ENCODE measurements around the gene TMC8. TPM values are rescaled to one million over a fixed set of nuclear protein-coding genes. Genes with fewer than 3 reads are reported as not detected.
A peak's percentile ranks its signal among the peaks of the same experiment; 100 is the strongest.

Gene TMC8
- total and polyA plus RNA-seq, 12 donors: 0.44 to 28.8 (median 6.3) TPM

DNA sequence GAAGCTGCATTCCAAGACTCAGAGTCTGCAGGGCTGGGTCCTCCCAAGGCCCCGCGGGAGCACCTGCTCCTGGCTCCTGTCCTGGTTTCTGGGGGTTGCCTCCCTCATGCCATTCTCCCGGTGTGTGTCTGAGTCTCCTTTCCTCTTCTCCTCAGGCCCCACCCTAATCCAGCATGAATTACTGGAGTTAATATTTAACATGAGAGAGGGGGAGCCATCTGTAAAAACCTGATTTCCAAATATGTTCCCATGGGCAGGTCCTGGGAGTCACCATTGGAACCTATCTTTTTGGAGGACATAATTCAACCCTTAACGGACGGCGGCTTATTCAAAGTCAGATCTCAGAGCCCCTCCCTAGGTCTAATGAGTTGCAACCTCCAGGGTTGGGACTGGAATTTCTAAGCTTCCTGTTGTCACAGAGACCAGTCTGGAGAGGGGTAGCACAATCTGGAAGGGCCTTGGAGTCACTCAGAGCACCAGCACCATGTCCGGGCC lies 21.0 kb downstream of the TMC8 start:
- H3K27ac ChIP-seq: peak overlapping the region in 1 of 5 donors; percentile 27
- H3K9me3 ChIP-seq (replicated peaks in 1 of 3): no peaks in the 10 kb centered on the region
- H3K36me3 ChIP-seq (replicated peaks in 1 of 2): no peaks in the 10 kb centered on the region
- no peaks in the 10 kb centered on the region for H3K27me3 ChIP-seq
- H3K4me1 ChIP-seq (replicated peaks in 1 of 2): no peaks in the 10 kb centered on the region
- WGBS, 4 donors: 60 to 76% (median 68%) methylated on average over 5 to 7 of the region's 7 CpGs
- H3K4me3 ChIP-seq: no peak overlapping the region
- TF ChIP-seq, protein P1, sequence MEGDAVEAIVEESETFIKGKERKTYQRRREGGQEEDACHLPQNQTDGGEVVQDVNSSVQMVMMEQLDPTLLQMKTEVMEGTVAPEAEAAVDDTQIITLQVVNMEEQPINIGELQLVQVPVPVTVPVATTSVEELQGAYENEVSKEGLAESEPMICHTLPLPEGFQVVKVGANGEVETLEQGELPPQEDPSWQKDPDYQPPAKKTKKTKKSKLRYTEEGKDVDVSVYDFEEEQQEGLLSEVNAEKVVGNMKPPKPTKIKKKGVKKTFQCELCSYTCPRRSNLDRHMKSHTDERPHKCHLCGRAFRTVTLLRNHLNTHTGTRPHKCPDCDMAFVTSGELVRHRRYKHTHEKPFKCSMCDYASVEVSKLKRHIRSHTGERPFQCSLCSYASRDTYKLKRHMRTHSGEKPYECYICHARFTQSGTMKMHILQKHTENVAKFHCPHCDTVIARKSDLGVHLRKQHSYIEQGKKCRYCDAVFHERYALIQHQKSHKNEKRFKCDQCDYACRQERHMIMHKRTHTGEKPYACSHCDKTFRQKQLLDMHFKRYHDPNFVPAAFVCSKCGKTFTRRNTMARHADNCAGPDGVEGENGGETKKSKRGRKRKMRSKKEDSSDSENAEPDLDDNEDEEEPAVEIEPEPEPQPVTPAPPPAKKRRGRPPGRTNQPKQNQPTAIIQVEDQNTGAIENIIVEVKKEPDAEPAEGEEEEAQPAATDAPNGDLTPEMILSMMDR (IDR thresholded peaks at IDR 0.05): no peak
- no peak for DNase-seq
- intact Hi-C loops (cut with DNase I): no loop called here

DNA sequence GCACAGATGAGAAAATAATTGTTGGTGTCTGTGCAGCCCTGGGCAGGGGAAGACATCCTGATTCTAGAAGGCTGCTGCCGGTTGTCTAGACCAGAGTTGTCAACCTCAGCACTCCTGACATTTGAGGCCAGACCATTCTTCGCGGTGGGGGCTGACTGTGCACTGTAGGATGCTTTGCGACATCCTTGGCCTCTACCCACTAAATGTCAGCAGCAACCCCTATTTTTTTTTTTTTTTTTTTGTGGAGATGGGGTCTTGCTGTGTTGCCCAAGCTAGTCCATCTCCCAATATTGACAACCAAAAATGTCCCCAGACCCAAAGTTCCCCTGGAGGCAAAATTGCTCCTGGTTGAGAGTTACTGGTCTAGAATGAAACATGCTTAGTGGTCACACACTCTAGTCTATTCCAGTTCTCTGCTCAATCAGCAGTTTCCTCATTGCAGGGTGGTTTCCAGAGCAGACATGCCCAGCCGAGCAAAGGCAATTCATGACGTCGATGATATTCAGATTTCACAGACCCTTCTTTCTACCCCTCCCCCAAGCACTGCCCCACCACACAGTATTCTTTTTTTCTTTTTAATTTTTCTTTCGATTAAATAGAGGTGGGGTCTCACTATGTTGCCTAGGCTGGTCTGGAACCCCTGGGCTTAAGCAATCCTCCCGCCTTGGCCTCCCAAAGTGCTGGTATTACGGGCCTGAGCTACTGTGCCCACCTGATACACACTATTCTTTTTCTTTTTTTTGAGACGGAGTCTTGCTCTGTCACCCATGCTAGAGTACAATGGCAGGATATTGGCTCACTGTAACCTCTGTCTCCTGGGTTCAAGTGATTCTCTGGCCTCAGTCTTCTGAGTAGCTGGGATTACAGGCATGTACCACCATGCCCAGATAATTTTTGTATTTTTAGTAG lies 24.6 kb downstream of the TMC8 start:
- no peak overlapping the region for H3K4me3 ChIP-seq
- WGBS, 4 donors: 77 to 85% (median 79%) methylated on average over 11 of the region's 11 CpGs
- H3K4me1 ChIP-seq (replicated peaks in 1 of 2): no peaks in the 10 kb centered on the region
- TF ChIP-seq, protein P1 (IDR thresholded peaks at IDR 0.05): no peak
- TF ChIP-seq POLR2A (IDR thresholded peaks at IDR 0.05): no peak
- H3K36me3 ChIP-seq (replicated peaks in 1 of 2): no peaks in the 10 kb centered on the region
- DNase-seq: no peak
- H3K27me3 ChIP-seq: no peaks in the 10 kb centered on the region
- intact Hi-C loops (cut with DNase I): no loop called here
- H3K9me3 ChIP-seq (replicated peaks in 1 of 3): no peaks in the 10 kb centered on the region
- H3K27ac ChIP-seq: no peak overlapping the region

DNA sequence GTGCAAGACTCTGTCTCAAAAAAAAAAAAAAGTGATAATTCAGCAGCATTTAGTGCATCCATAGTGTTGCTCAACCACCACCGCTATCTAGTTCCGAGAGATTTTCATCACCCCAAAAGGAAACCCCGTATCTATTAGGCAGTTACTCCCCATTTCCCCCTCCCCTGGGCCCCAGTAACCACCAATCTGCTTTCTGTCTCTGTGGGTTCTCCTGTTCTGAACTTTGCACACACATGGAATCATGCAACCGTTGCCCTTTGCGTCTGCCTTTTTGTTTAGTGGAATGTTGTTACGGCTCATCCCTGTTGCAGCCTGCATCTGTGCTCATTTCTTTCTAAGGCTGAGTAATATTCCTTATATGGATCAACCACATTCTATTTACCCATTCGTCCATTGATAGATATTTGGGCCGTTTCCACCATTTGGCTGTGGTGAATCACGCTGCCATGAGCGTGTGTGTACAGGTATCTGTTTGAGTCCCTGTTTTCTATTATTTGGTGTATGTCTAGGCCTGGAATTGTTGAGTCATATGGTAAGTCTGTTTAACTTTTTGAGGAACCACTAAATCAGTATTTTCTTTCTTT lies 29.1 kb downstream of the TMC8 start:
- no peak for TF ChIP-seq POLR2A (IDR thresholded peaks at IDR 0.05)
- TF ChIP-seq, protein P1 (IDR thresholded peaks at IDR 0.05): no peak
- H3K4me3 ChIP-seq: no peak overlapping the region
- WGBS, 4 donors: 75 to 84% (median 79%) methylated on average over 10 of the region's 10 CpGs
- H3K4me1 ChIP-seq (replicated peaks in 1 of 2): no peaks in the 10 kb centered on the region
- no peak for DNase-seq
- no peaks in the 10 kb centered on the region for H3K9me3 ChIP-seq (replicated peaks in 1 of 3)
- no peaks in the 10 kb centered on the region for H3K27me3 ChIP-seq
- no peak overlapping the region for H3K27ac ChIP-seq
- intact Hi-C loops (cut with DNase I): no loop called here
- no peaks in the 10 kb centered on the region for H3K36me3 ChIP-seq (replicated peaks in 1 of 2)

DNA sequence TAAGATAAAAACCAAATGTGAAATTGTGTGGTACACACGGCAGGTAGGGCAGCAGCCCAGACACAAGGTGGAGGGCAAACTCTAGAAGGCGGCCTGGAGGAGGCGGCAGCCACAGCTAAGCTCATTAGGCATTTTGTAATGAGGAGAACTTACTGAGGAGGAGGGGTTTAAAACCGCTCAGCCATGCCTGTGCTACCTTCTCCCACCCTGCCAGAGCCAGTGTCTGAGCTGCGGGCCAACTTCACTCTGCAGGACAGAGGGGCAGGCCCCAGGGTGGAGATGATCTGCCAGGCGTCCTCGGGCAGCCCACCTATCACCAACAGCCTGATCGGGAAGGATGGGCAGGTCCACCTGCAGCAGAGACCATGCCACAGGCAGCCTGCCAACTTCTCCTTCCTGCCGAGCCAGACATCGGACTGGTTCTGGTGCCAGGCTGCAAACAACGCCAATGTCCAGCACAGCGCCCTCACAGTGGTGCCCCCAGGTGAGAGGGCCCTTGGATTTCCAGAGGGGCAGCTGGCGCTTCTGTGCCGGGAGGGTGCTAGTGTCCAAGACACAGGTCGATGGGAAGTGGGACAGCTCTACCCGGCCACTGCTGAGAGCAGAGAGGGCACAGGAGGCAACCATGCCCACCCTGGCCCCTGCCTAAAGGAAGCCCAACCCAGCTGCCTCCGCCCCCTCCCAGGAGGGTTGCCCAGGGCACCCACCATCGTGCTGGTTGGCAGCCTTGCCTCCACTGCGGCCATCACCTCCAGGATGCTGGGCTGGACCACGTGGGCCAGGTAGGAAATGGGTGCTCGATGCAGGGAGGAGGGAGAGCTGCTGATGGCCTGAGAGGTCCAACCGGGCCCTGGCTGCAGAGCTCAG lies 33.5 kb downstream of the TMC8 start:
- Histone ChIP-seq H3K27me3 (no peaks in the 10 kb centered on the region), H3K4me1 (replicated peaks in 1 of 2) (peaks cover 4 to 5% of the 10 kb centered on the region in 2 donors), H3K36me3 (replicated peaks in 1 of 2) (no peaks in the 10 kb centered on the region), H3K4me3 (no peak overlapping the region), H3K9me3 (replicated peaks in 1 of 3) (no peaks in the 10 kb centered on the region), H3K27ac (no peak overlapping the region)
- 76 to 98% (median 85%) methylated on average over 4 to 22 of the region's 22 CpGs for WGBS, 4 donors
- DNase-seq: no peak
- intact Hi-C loops (cut with DNase I): no loop called here
- no peak for TF ChIP-seq POLR2A (IDR thresholded peaks at IDR 0.05)
- TF ChIP-seq, protein P1 (IDR thresholded peaks at IDR 0.05): no peak

All from adrenal gland (tissue), 12 donors.